Epithelial cell of proximal tubule (primary cell): ENCODE results near the gene MRPL21. TPM values are rescaled to one million over a fixed set of nuclear protein-coding genes. Genes with fewer than 3 reads are reported as not detected.

Source experiments
- DNase-seq: peaks from one replicate; pipeline ENCODE4 v3.0.0-alpha.2; 2011; ENCODE audit warnings: low read depth
- H3K4me3 ChIP-seq: 2 replicates; pipeline ENCODE4 v1.5.1; 2011; ENCODE audit warnings: low read depth, mild to moderate bottlenecking, low read length
- CTCF ChIP-seq: conservative IDR thresholded peaks from 2 replicates; pipeline ENCODE4 v1.5.1; 2012; ENCODE audit warnings: low read depth, mild to moderate bottlenecking, low read length
- total RNA-seq: library from RNA; depleted of rRNA; stranded (reverse); fragments of >200 nt; gene quantifications from 2 replicates; pipeline ENCODE4 v1.2.3, GENCODE V29; 2015

MRPL21 gene
- total RNA-seq, 1 donor from 2014 or later = 80.1 TPM

GRCh38 chr11:68938816-68939582, 35.4 kb upstream of the MRPL21 start:
- TF ChIP-seq CTCF = no peak
- no peak for DNase-seq
- H3K4me3 ChIP-seq = no peak overlapping the region

GRCh38 chr11:68938088-68938487, 34.5 kb upstream of the MRPL21 start:
- no peak for TF ChIP-seq CTCF
- H3K4me3 ChIP-seq = no peak overlapping the region
- DNase-seq = no peak

- no peak overlapping the region for H3K4me3 ChIP-seq
- DNase-seq = no peak
- no peak for TF ChIP-seq CTCF
Measured at GRCh38 chr11:68936676-68937620, 33.3 kb upstream of the MRPL21 start.

GRCh38 chr11:68936358-68936636, 32.7 kb upstream of the MRPL21 start:
- no peak for DNase-seq
- H3K4me3 ChIP-seq = no peak overlapping the region
- TF ChIP-seq CTCF = no peak

GRCh38 chr11:68935516-68936357, 32.1 kb upstream of the MRPL21 start:
- H3K4me3 ChIP-seq = no peak overlapping the region
- no peak for TF ChIP-seq CTCF
- no peak for DNase-seq

GRCh38 chr11:68935066-68935465, 31.4 kb upstream of the MRPL21 start:
- no peak overlapping the region for H3K4me3 ChIP-seq
- DNase-seq = no peak
- no peak for TF ChIP-seq CTCF
